ENCODE measurements around the gene LRIG1.

Gene LRIG1

GRCh38 chr3:66507423-66508260, 6.8 kb upstream of the LRIG1 start:
- DNase-seq (ENCODE audit: extremely low spot score): no peak
- no peak for TF ChIP-seq CTCF (IDR thresholded peaks at IDR 0.05; ENCODE audit: control extremely low read depth, extremely low read depth, low read depth, missing control alignments)
- POLR2A ChIA-PET: no interaction called here
- CTCF ChIA-PET: interaction anchor here (0.6 to 1.1 kb wide), 3 partner anchors 9 to 210 kb away, joined by 3 to 4 read pairs (median 3); no protein-coding TSS in a partner anchor

GRCh38 chr3:66506154-66506553, 5.3 kb upstream of the LRIG1 start:
- no peak for DNase-seq (ENCODE audit: extremely low spot score)

GRCh38 chr3:66504850-66505641, 4.2 kb upstream of the LRIG1 start:
- POLR2A ChIA-PET: no interaction called here
- CTCF ChIA-PET: interaction anchor here (0.8 to 1.6 kb wide), 4 partner anchors 8 to 21 kb away, joined by 3 to 6 read pairs (median 3); no protein-coding TSS in a partner anchor
- no peak for TF ChIP-seq CTCF (IDR thresholded peaks at IDR 0.05; ENCODE audit: control extremely low read depth, extremely low read depth, low read depth, missing control alignments)
- DNase-seq (ENCODE audit: extremely low spot score): no peak

More at GRCh38 chr3:66506154-66506553, 5.3 kb upstream of the LRIG1 start:
- TF ChIP-seq CTCF (IDR thresholded peaks at IDR 0.05; ENCODE audit: control extremely low read depth, extremely low read depth, low read depth, missing control alignments): no peak
- ChIA-PET CTCF (interaction anchor here (0.8 to 1.6 kb wide), 4 partner anchors 10 to 317 kb away, joined by 3 to 6 read pairs (median 3); no protein-coding TSS in a partner anchor), POLR2A (no interaction called here)

GRCh38 chr3:66502981-66503380, 2.2 kb upstream of the LRIG1 start:
- no peak for TF ChIP-seq CTCF (IDR thresholded peaks at IDR 0.05; ENCODE audit: control extremely low read depth, extremely low read depth, low read depth, missing control alignments)
- POLR2A ChIA-PET: no interaction called here

GRCh38 chr3:66502245-66502874, 1.5 kb upstream of the LRIG1 start:
- no peak for DNase-seq (ENCODE audit: extremely low spot score)
- no peak for TF ChIP-seq CTCF (IDR thresholded peaks at IDR 0.05; ENCODE audit: control extremely low read depth, extremely low read depth, low read depth, missing control alignments)
- CTCF ChIA-PET: interaction anchor here (1.3 kb wide), 1 partner anchor 225 kb away, joined by 3 read pairs; no protein-coding TSS in a partner anchor
- POLR2A ChIA-PET: no interaction called here

More at GRCh38 chr3:66502981-66503380, 2.2 kb upstream of the LRIG1 start:
- CTCF ChIA-PET: interaction anchor here (1.3 kb wide), 1 partner anchor 226 kb away, joined by 3 read pairs; no protein-coding TSS in a partner anchor
- DNase-seq (ENCODE audit: extremely low spot score): no peak

All from GM10248 (cell line).